Neural progenitor cell (in vitro differentiated cells): ENCODE results near the gene CCDC71. TPM values are rescaled to one million over a fixed set of nuclear protein-coding genes. Genes with fewer than 3 reads are reported as not detected.

ENCODE experiments used
- DNase-seq: peaks from one replicate; pipeline ENCODE4 v3.0.0-alpha.2; 2016; ENCODE audit warnings: low spot score
- H2AFZ ChIP-seq: fragments of 200-600 bp; sonication (generic); replicated peaks from 2 replicates; pipeline ENCODE4 v1.6.1; 2016; ENCODE audit warnings: antibody characterized with exemption
- H3F3A ChIP-seq: fragments of 200-600 bp; sonication (generic); 2 replicates; pipeline ENCODE4 v1.6.1; 2016; ENCODE audit warnings: antibody characterized with exemption, low read depth
- H3K27ac ChIP-seq: fragments of 200-600 bp; sonication (generic); 2 replicates; pipeline ENCODE4 v1.5.1; 2016; ENCODE audit warnings: mild to moderate bottlenecking
- H3K27me3 ChIP-seq: fragments of 200-600 bp; sonication (generic); 2 replicates; pipeline ENCODE4 v1.6.1; 2016; ENCODE audit warnings: mild to moderate bottlenecking, moderate library complexity
- H3K36me3 ChIP-seq: fragments of 200-600 bp; sonication (generic); 2 replicates; pipeline ENCODE4 v1.5.1; 2016
- H3K4me1 ChIP-seq: fragments of 200-600 bp; sonication (generic); 2 replicates; pipeline ENCODE4 v1.6.1; 2016; ENCODE audit warnings: mixed run types
- H3K4me2 ChIP-seq: fragments of 200-600 bp; sonication (generic); 2 replicates; pipeline ENCODE4 v1.6.1; 2016
- H3K4me3 ChIP-seq: fragments of 200-600 bp; sonication (generic); 2 replicates; pipeline ENCODE4 v1.5.1; 2016
- H3K79me2 ChIP-seq: fragments of 200-600 bp; sonication (generic); 2 replicates; pipeline ENCODE4 v1.6.1; 2016; ENCODE audit warnings: low read depth
- H3K9ac ChIP-seq: fragments of 200-600 bp; sonication (generic); 2 replicates; pipeline ENCODE4 v1.6.1; 2016
- H3K9me3 ChIP-seq: fragments of 200-600 bp; sonication (generic); 2 replicates; pipeline ENCODE4 v1.5.1; 2016; ENCODE audit warnings: low read depth
- H4K20me1 ChIP-seq: fragments of 200-600 bp; sonication (generic); 2 replicates; pipeline ENCODE4 v1.6.1; 2016; ENCODE audit warnings: low read depth
- H3K27ac Mint-ChIP-seq: 3 replicates; pipeline ENCODE4 v1.8.0; 2021; ENCODE audit warnings: mixed read lengths
- H3K27me3 Mint-ChIP-seq: 2 replicates; pipeline ENCODE4 v1.8.0; 2022; ENCODE audit warnings: low read depth, mild to moderate bottlenecking, inconsistent platforms, moderate library complexity, mixed read lengths; ENCODE audit not compliant: insufficient read depth
- H3K36me3 Mint-ChIP-seq: 3 replicates; pipeline ENCODE4 v1.8.0; 2021; ENCODE audit warnings: mixed read lengths
- H3K4me1 Mint-ChIP-seq: 3 replicates; pipeline ENCODE4 v1.8.0; 2021; ENCODE audit warnings: mixed read lengths
- H3K4me3 Mint-ChIP-seq: 3 replicates; pipeline ENCODE4 v1.8.0; 2021; ENCODE audit warnings: mild to moderate bottlenecking, moderate library complexity, mixed read lengths
- H3K9me3 Mint-ChIP-seq: 3 replicates; pipeline ENCODE4 v1.8.0; 2020; ENCODE audit warnings: mixed read lengths
- EZH2 ChIP-seq: fragments of 200-600 bp; sonication (generic); IDR thresholded peaks from 2 replicates; pipeline ENCODE4 v1.6.1; 2017; ENCODE audit warnings: antibody characterized with exemption, mild to moderate bottlenecking, moderate library complexity
- EZH2phosphoT487 ChIP-seq: fragments of 200-600 bp; sonication (generic); IDR thresholded peaks from 2 replicates; pipeline ENCODE4 v1.6.1; 2017; ENCODE audit warnings: antibody characterized with exemption
- total RNA-seq: library from RNA; depleted of rRNA; stranded (reverse); fragments of >200 nt; gene quantifications from 2 replicates; pipeline ENCODE4 v1.2.3, GENCODE V29; 2015; ENCODE audit warnings: low replicate concordance
- TF ChIP-seq, protein P1 (sequence below): fragments of 200-600 bp; sonication (generic); IDR thresholded peaks from 2 replicates; pipeline ENCODE4 v1.5.1; 2017; ENCODE audit warnings: antibody characterized with exemption, mild to moderate bottlenecking

Gene CCDC71
- total RNA-seq, 1 donor from 2014 or later: 18.8 TPM

DNA sequence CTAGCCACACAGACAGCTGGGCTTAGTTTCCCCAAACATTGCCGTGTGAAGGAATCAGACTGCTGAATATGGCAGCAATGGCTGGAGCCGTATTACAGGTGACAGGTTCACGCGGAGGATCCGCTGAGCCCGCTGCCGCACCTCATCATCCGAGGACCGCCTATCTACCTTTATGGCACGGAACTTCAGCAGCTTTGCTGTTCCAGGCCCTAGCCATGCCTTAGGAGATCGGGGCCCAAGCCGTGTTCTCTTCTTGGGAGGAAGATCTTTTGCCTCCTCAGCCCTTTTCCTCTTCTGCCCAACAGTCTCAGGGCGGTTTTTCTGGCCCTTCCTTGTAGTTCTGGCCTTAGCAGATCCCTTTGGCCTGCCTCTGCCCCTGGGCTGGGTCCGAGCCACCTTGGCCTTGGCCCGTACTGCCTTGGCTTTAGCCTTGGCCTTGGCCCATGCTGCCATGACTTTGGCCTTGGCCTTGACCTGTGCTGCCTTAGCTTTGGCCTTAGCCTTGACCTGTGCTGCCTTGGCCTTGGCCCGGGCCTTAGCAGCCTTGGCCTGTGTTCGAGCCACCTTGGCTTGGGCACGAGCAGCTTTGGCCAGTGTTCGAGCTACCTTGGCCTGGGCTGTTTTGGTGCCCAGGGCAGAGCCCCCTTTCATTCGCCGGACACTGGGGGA is 3.2 kb downstream of the CCDC71 start:
- H3K27ac Mint-ChIP-seq: no peak overlapping the region
- TF ChIP-seq, protein P1, sequence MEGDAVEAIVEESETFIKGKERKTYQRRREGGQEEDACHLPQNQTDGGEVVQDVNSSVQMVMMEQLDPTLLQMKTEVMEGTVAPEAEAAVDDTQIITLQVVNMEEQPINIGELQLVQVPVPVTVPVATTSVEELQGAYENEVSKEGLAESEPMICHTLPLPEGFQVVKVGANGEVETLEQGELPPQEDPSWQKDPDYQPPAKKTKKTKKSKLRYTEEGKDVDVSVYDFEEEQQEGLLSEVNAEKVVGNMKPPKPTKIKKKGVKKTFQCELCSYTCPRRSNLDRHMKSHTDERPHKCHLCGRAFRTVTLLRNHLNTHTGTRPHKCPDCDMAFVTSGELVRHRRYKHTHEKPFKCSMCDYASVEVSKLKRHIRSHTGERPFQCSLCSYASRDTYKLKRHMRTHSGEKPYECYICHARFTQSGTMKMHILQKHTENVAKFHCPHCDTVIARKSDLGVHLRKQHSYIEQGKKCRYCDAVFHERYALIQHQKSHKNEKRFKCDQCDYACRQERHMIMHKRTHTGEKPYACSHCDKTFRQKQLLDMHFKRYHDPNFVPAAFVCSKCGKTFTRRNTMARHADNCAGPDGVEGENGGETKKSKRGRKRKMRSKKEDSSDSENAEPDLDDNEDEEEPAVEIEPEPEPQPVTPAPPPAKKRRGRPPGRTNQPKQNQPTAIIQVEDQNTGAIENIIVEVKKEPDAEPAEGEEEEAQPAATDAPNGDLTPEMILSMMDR: no peak
- no peak for TF ChIP-seq EZH2phosphoT487
- no peak for TF ChIP-seq EZH2
- H3K4me3 Mint-ChIP-seq: no peak overlapping the region
- peaks cover 7% of the 10 kb centered on the region for H3K36me3 Mint-ChIP-seq
- Histone ChIP-seq H3K9ac (no peak overlapping the region), H3K4me2 (no peak overlapping the region), H3K79me2 (peaks cover 18% of the 10 kb centered on the region), H3K27me3 (peaks cover 9% of the 10 kb centered on the region), H4K20me1 (peaks cover 50% of the 10 kb centered on the region), H3K4me1 (peaks cover 7% of the 10 kb centered on the region), H3F3A (peaks cover 7% of the 10 kb centered on the region), H3K27ac (no peak overlapping the region), H2AFZ (no peak overlapping the region), H3K36me3 (no peaks in the 10 kb centered on the region), H3K9me3 (no peaks in the 10 kb centered on the region), H3K4me3 (no peak overlapping the region)
- peaks cover 21% of the 10 kb centered on the region for H3K4me1 Mint-ChIP-seq
- no peak for DNase-seq
- H3K27me3 Mint-ChIP-seq: peaks cover 13% of the 10 kb centered on the region
- no peaks in the 10 kb centered on the region for H3K9me3 Mint-ChIP-seq

DNA sequence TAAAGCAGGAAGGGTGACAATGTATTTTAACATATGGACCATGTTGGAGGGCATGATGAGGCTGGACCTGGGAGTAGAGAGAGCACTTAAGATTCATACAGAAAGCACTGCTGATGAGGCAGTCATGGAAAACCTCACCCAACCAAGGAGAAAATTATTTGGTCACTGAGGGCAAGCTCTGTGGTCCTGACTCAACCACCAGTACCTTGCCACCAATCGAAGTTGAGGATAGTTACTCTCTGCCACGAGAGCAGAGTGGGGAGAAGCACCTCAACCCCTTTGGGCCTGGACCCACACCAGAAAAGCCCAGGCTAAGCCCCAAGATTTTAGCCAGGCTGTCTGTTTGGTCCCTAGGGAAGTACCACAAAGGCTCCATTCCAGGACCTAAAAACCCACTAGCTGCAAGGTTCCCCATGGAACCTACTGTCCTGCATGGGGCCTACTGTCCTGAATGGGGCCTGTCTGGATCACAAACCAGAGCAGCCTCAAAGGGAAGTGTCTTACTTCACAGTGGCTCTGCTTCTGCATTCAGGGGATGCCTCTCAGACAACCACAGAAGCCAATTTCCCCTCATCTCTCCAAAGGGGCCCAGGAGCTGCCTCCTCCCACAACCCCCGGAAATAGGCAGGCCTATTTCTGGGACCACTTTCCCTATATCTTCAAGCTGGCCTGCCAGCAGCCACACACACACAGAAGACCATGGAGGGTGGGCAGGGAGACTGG is 4.2 kb downstream of the CCDC71 start:
- H2AFZ ChIP-seq: no peak overlapping the region
- H3K27me3 ChIP-seq: peaks cover under 1% of the 10 kb centered on the region
- H3K4me2 ChIP-seq: no peak overlapping the region
- no peaks in the 10 kb centered on the region for H3K36me3 ChIP-seq
- H3K4me1 ChIP-seq: peaks cover 7% of the 10 kb centered on the region
- H3K27ac Mint-ChIP-seq: no peak overlapping the region
- no peak overlapping the region for H3K27ac ChIP-seq
- H3K4me3 Mint-ChIP-seq: no peak overlapping the region
- H3K36me3 Mint-ChIP-seq: peaks cover 7% of the 10 kb centered on the region
- no peak for DNase-seq
- TF ChIP-seq EZH2phosphoT487: no peak
- TF ChIP-seq, protein P1: no peak
- TF ChIP-seq EZH2: no peak
- H3F3A ChIP-seq: peaks cover 10% of the 10 kb centered on the region
- peaks cover 21% of the 10 kb centered on the region for H3K4me1 Mint-ChIP-seq
- H3K9ac ChIP-seq: no peak overlapping the region
- H3K4me3 ChIP-seq: no peak overlapping the region
- no peaks in the 10 kb centered on the region for H3K9me3 ChIP-seq
- peaks cover 11% of the 10 kb centered on the region for H3K27me3 Mint-ChIP-seq
- peaks cover 54% of the 10 kb centered on the region for H4K20me1 ChIP-seq
- peaks cover 18% of the 10 kb centered on the region for H3K79me2 ChIP-seq
- H3K9me3 Mint-ChIP-seq: no peaks in the 10 kb centered on the region

DNA sequence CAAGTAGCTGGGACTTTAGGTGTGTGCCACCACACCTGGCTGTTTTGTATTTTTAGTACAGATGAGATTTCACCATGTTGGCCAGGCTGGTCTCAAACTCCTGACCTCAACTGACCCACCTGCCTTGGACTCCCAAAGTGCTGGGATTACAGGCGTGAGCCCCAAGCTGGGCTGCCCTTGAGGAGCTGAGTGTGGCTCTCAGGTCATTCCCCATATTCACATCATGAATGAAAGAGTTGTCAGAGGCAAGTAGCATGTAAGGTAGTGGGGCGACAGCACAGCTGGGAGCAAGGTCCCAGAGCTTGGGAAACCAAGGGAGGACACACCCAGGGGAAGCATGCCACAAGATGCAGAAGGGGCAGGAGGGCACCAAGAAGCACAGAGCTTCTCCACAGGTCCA is 4.9 kb downstream of the CCDC71 start:
- TF ChIP-seq, protein P1: no peak
- TF ChIP-seq EZH2phosphoT487 (no peak), EZH2 (no peak)
- H2AFZ ChIP-seq: no peak overlapping the region
- H3K36me3 ChIP-seq: no peaks in the 10 kb centered on the region
- Mint-ChIP-seq H3K27me3 (peaks cover 7% of the 10 kb centered on the region), H3K4me3 (no peak overlapping the region), H3K27ac (no peak overlapping the region), H3K9me3 (no peaks in the 10 kb centered on the region), H3K36me3 (peaks cover 7% of the 10 kb centered on the region), H3K4me1 (peaks cover 16% of the 10 kb centered on the region)
- H3K79me2 ChIP-seq: peaks cover 18% of the 10 kb centered on the region
- no peaks in the 10 kb centered on the region for H3K27me3 ChIP-seq
- H3K27ac ChIP-seq: no peak overlapping the region
- peaks cover 10% of the 10 kb centered on the region for H3F3A ChIP-seq
- no peak overlapping the region for H3K4me2 ChIP-seq
- H3K9me3 ChIP-seq: no peaks in the 10 kb centered on the region
- peaks cover 7% of the 10 kb centered on the region for H3K4me1 ChIP-seq
- no peak overlapping the region for H3K4me3 ChIP-seq
- H3K9ac ChIP-seq: no peak overlapping the region
- DNase-seq: no peak
- peaks cover 54% of the 10 kb centered on the region for H4K20me1 ChIP-seq
